Keratinocyte (primary cell): ENCODE measurements around the gene TYW1.
"Not testable (repeated sequence)": the region's sequence is repeated elsewhere in the genome, so short reads cannot be mapped to it uniquely, and the experiment has no call there.

Source experiments
- EZH2 ChIP-seq: IDR thresholded peaks from one replicate; pipeline ENCODE4 v1.6.1; 2012; ENCODE audit warnings: inconsistent platforms, mild to moderate bottlenecking, low read length, moderate library complexity
- TF ChIP-seq, protein P1 (sequence below), 3 experiments: IDR thresholded peaks in 1 of 3; conservative IDR thresholded peaks in 1 of 3; optimal IDR thresholded peaks in 1 of 3; 2 replicates in 2 of 3; 3 replicates in 1 of 3; pipeline versions ENCODE3 to v1.5.1; 2011; ENCODE audit warnings: low read length in 3 of 3, mild to moderate bottlenecking in 3 of 3, moderate library complexity in 2 of 3, control low read depth in 1 of 3, inconsistent platforms in 1 of 3; ENCODE audit not compliant: insufficient read depth in 2 of 3; ENCODE audit errors: extremely low read depth in 1 of 3

DNA sequence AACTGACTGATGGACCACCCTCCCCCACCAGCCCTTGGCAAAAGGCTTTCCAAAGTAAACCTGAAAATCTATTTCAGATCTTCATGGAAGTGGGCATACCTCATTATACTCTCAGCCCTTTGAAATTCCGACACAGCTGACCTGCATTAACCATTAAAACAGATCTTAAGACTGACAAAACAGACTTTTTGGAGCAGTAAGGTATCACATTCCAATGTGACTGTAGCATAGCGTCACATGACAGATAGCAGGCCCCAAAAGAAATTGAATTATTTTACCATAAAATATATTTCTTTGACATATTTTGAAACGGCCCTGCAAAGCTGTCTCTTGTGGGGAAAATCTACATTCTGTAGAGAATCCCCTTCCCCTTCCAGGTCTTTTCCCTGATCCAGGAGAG lies 269.4 kb downstream of the TYW1 start:
- TF ChIP-seq, protein P1, sequence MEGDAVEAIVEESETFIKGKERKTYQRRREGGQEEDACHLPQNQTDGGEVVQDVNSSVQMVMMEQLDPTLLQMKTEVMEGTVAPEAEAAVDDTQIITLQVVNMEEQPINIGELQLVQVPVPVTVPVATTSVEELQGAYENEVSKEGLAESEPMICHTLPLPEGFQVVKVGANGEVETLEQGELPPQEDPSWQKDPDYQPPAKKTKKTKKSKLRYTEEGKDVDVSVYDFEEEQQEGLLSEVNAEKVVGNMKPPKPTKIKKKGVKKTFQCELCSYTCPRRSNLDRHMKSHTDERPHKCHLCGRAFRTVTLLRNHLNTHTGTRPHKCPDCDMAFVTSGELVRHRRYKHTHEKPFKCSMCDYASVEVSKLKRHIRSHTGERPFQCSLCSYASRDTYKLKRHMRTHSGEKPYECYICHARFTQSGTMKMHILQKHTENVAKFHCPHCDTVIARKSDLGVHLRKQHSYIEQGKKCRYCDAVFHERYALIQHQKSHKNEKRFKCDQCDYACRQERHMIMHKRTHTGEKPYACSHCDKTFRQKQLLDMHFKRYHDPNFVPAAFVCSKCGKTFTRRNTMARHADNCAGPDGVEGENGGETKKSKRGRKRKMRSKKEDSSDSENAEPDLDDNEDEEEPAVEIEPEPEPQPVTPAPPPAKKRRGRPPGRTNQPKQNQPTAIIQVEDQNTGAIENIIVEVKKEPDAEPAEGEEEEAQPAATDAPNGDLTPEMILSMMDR (optimal IDR thresholded peaks at IDR 0.05 in 1 of 3, IDR thresholded peaks at IDR 0.05 in 1 of 3, conservative IDR thresholded peaks at IDR 0.05 in 1 of 3; ENCODE audit: extremely low read depth in 1 of 3, insufficient read depth in 2 of 3, low read length in 3 of 3) = not testable (repeated sequence)
- not testable (repeated sequence) for TF ChIP-seq EZH2
